Activated T-helper 17 cell treated with anti-CD3 and anti-CD28 coated beads, Interleukin-2, amount 50 U/mL, for 72 hours (primary cell): ENCODE data around the gene RPL10A. TPM values are rescaled to one million over a fixed set of nuclear protein-coding genes. Genes with fewer than 3 reads are reported as not detected.

Experiments used
- ATAC-seq: fragments of 150-1000 bp; cut with Tn5 transposase; replicated peaks from 2 replicates; pipeline ENCODE4 v1.10.0; 2021; ENCODE audit warnings: mild to moderate bottlenecking, moderate library complexity
- H3K27ac Mint-ChIP-seq: one replicate; pipeline ENCODE4 v1.8.0; 2022; ENCODE audit warnings: mixed read lengths
- H3K27me3 Mint-ChIP-seq: one replicate; pipeline ENCODE4 v1.8.0; 2022; ENCODE audit warnings: mixed read lengths
- H3K36me3 Mint-ChIP-seq: one replicate; pipeline ENCODE4 v1.8.0; 2022; ENCODE audit warnings: low read depth, mild to moderate bottlenecking, mixed read lengths
- H3K4me1 Mint-ChIP-seq: one replicate; pipeline ENCODE4 v1.8.0; 2022; ENCODE audit warnings: mixed read lengths
- H3K4me3 Mint-ChIP-seq: one replicate; pipeline ENCODE4 v1.8.0; 2022; ENCODE audit warnings: mild to moderate bottlenecking, mixed read lengths
- H3K9me3 Mint-ChIP-seq: one replicate; pipeline ENCODE4 v1.8.0; 2022; ENCODE audit warnings: mixed read lengths
- total RNA-seq, 2 donors: library from RNA; stranded (reverse); gene quantifications; one replicate each; pipeline ENCODE4 v1.2.3, GENCODE V29; 2022

The RPL10A gene
- total RNA-seq, 2 donors from 2014 or later, result 1,667 to 1,900 TPM

- H3K4me1 Mint-ChIP-seq, result peaks cover 17% of the 10 kb centered on the region
- H3K36me3 Mint-ChIP-seq, result no peaks in the 10 kb centered on the region
- H3K9me3 Mint-ChIP-seq, result no peaks in the 10 kb centered on the region
- peak overlapping the region; percentile 71 for H3K4me3 Mint-ChIP-seq
- H3K27me3 Mint-ChIP-seq, result peaks cover 15% of the 10 kb centered on the region
- ATAC-seq, result peak; percentile 59
- H3K27ac Mint-ChIP-seq, result no peak overlapping the region
These were observed 29.6 kb downstream of the RPL10A start for GRCh38 chr6:35497571-35498421.

GRCh38 chr6:35498422-35499067 lies 30.3 kb downstream of the RPL10A start:
- no peaks in the 10 kb centered on the region for H3K36me3 Mint-ChIP-seq
- H3K27me3 Mint-ChIP-seq, result peaks cover 15% of the 10 kb centered on the region
- H3K9me3 Mint-ChIP-seq, result no peaks in the 10 kb centered on the region
- peak overlapping the region; percentile 36 for H3K27ac Mint-ChIP-seq
- peak overlapping the region; percentile 71 for H3K4me3 Mint-ChIP-seq
- ATAC-seq, result no peak
- H3K4me1 Mint-ChIP-seq, result peaks cover 12% of the 10 kb centered on the region

GRCh38 chr6:35499372-35499771 lies 31.2 kb downstream of the RPL10A start:
- peaks cover 6% of the 10 kb centered on the region for H3K4me1 Mint-ChIP-seq
- H3K27ac Mint-ChIP-seq, result no peak overlapping the region
- H3K36me3 Mint-ChIP-seq, result no peaks in the 10 kb centered on the region
- no peak overlapping the region for H3K4me3 Mint-ChIP-seq
- ATAC-seq, result no peak
- peaks cover 15% of the 10 kb centered on the region for H3K27me3 Mint-ChIP-seq
- H3K9me3 Mint-ChIP-seq, result no peaks in the 10 kb centered on the region

GRCh38 chr6:35500782-35501181 lies 32.6 kb downstream of the RPL10A start:
- Mint-ChIP-seq H3K27ac (no peak overlapping the region), H3K27me3 (peaks cover 15% of the 10 kb centered on the region), H3K4me3 (no peak overlapping the region), H3K36me3 (no peaks in the 10 kb centered on the region), H3K9me3 (no peaks in the 10 kb centered on the region), H3K4me1 (peaks cover 6% of the 10 kb centered on the region)
- ATAC-seq, result no peak

GRCh38 chr6:35501784-35502183 lies 33.6 kb downstream of the RPL10A start:
- Mint-ChIP-seq H3K27ac (no peak overlapping the region), H3K9me3 (no peaks in the 10 kb centered on the region), H3K36me3 (no peaks in the 10 kb centered on the region), H3K4me3 (no peak overlapping the region), H3K4me1 (peaks cover 6% of the 10 kb centered on the region), H3K27me3 (peaks cover 18% of the 10 kb centered on the region)
- ATAC-seq, result no peak

GRCh38 chr6:35503534-35503933 lies 35.3 kb downstream of the RPL10A start:
- no peaks in the 10 kb centered on the region for H3K36me3 Mint-ChIP-seq
- peaks cover 16% of the 10 kb centered on the region for H3K27me3 Mint-ChIP-seq
- peaks cover 3% of the 10 kb centered on the region for H3K4me1 Mint-ChIP-seq
- H3K27ac Mint-ChIP-seq, result no peak overlapping the region
- H3K4me3 Mint-ChIP-seq, result no peak overlapping the region
- H3K9me3 Mint-ChIP-seq, result no peaks in the 10 kb centered on the region
- no peak for ATAC-seq

GRCh38 chr6:35505999-35506412 lies 37.8 kb downstream of the RPL10A start:
- H3K4me1 Mint-ChIP-seq, result no peaks in the 10 kb centered on the region
- ATAC-seq, result no peak
- no peak overlapping the region for H3K4me3 Mint-ChIP-seq
- no peaks in the 10 kb centered on the region for H3K36me3 Mint-ChIP-seq
- no peaks in the 10 kb centered on the region for H3K9me3 Mint-ChIP-seq
- H3K27me3 Mint-ChIP-seq, result peaks cover 11% of the 10 kb centered on the region
- H3K27ac Mint-ChIP-seq, result no peak overlapping the region

GRCh38 chr6:35506536-35506935 lies 38.3 kb downstream of the RPL10A start:
- peaks cover 13% of the 10 kb centered on the region for H3K27me3 Mint-ChIP-seq
- no peaks in the 10 kb centered on the region for H3K4me1 Mint-ChIP-seq
- no peak for ATAC-seq
- H3K9me3 Mint-ChIP-seq, result no peaks in the 10 kb centered on the region
- H3K36me3 Mint-ChIP-seq, result no peaks in the 10 kb centered on the region
- no peak overlapping the region for H3K27ac Mint-ChIP-seq
- H3K4me3 Mint-ChIP-seq, result no peak overlapping the region

GRCh38 chr6:35507221-35507620 lies 39.0 kb downstream of the RPL10A start:
- Mint-ChIP-seq H3K9me3 (no peaks in the 10 kb centered on the region), H3K4me1 (no peaks in the 10 kb centered on the region), H3K4me3 (no peak overlapping the region), H3K27me3 (peaks cover 10% of the 10 kb centered on the region), H3K36me3 (no peaks in the 10 kb centered on the region), H3K27ac (no peak overlapping the region)
- no peak for ATAC-seq

- Mint-ChIP-seq H3K4me1 (no peaks in the 10 kb centered on the region), H3K27ac (no peak overlapping the region), H3K36me3 (no peaks in the 10 kb centered on the region), H3K4me3 (no peak overlapping the region), H3K27me3 (peaks cover 10% of the 10 kb centered on the region), H3K9me3 (no peaks in the 10 kb centered on the region)
- ATAC-seq, result no peak
These were observed 39.8 kb downstream of the RPL10A start for GRCh38 chr6:35508027-35508426.

GRCh38 chr6:35508542-35508941 lies 40.3 kb downstream of the RPL10A start:
- no peaks in the 10 kb centered on the region for H3K9me3 Mint-ChIP-seq
- H3K4me3 Mint-ChIP-seq, result no peak overlapping the region
- peaks cover 10% of the 10 kb centered on the region for H3K27me3 Mint-ChIP-seq

GRCh38 chr6:35510916-35511561 lies 42.8 kb downstream of the RPL10A start:
- H3K27me3 Mint-ChIP-seq, result peaks cover 12% of the 10 kb centered on the region
- H3K4me3 Mint-ChIP-seq, result no peak overlapping the region
- ATAC-seq, result no peak
- H3K9me3 Mint-ChIP-seq, result no peaks in the 10 kb centered on the region
- H3K36me3 Mint-ChIP-seq, result no peaks in the 10 kb centered on the region
- no peak overlapping the region for H3K27ac Mint-ChIP-seq
- no peaks in the 10 kb centered on the region for H3K4me1 Mint-ChIP-seq

More at GRCh38 chr6:35508542-35508941, 40.3 kb downstream of the RPL10A start:
- no peaks in the 10 kb centered on the region for H3K4me1 Mint-ChIP-seq
- no peaks in the 10 kb centered on the region for H3K36me3 Mint-ChIP-seq
- ATAC-seq, result no peak
- no peak overlapping the region for H3K27ac Mint-ChIP-seq

GRCh38 chr6:35511562-35511941 lies 43.4 kb downstream of the RPL10A start:
- no peak for ATAC-seq
- no peaks in the 10 kb centered on the region for H3K36me3 Mint-ChIP-seq
- H3K9me3 Mint-ChIP-seq, result no peaks in the 10 kb centered on the region
- H3K4me3 Mint-ChIP-seq, result no peak overlapping the region
- peaks cover 10% of the 10 kb centered on the region for H3K27me3 Mint-ChIP-seq
- no peaks in the 10 kb centered on the region for H3K4me1 Mint-ChIP-seq
- H3K27ac Mint-ChIP-seq, result no peak overlapping the region

- ATAC-seq, result no peak
- Mint-ChIP-seq H3K4me3 (no peak overlapping the region), H3K36me3 (no peaks in the 10 kb centered on the region), H3K27ac (no peak overlapping the region), H3K27me3 (peaks cover 10% of the 10 kb centered on the region), H3K4me1 (no peaks in the 10 kb centered on the region), H3K9me3 (no peaks in the 10 kb centered on the region)
These were observed 43.8 kb downstream of the RPL10A start for GRCh38 chr6:35512006-35512405.

GRCh38 chr6:35512740-35513139 lies 44.5 kb downstream of the RPL10A start, which contains the start of gene TULP1:
Gene TULP1, minus strand, starts transcription at chr6:35512896. Its CDS starts 38 bp downstream, at chr6:35512858.
- no peaks in the 10 kb centered on the region for H3K4me1 Mint-ChIP-seq
- no peak for ATAC-seq
- peaks cover 10% of the 10 kb centered on the region for H3K27me3 Mint-ChIP-seq
- H3K27ac Mint-ChIP-seq, result no peak within 1 kb of the TSS
- H3K36me3 Mint-ChIP-seq, result no peaks in the 10 kb centered on the region
- H3K9me3 Mint-ChIP-seq, result no peaks in the 10 kb centered on the region
- no peak within 1 kb of the TSS for H3K4me3 Mint-ChIP-seq
